Peyer's patch (tissue), 4 donors: ENCODE measurements around the gene IRAK1. TPM values are rescaled to one million over a fixed set of nuclear protein-coding genes. Genes with fewer than 3 reads are reported as not detected.

Source experiments
- DNase-seq, 3 donors: peaks; one replicate each; pipeline ENCODE4 v3.0.0-alpha.2; 2017 to 2019
- H3K27ac ChIP-seq, 4 donors: fragments of 200-600 bp; sonication (generic); one replicate each; pipeline ENCODE4 v1.5.1; 2016 to 2019
- H3K27me3 ChIP-seq, 2 donors: fragments of 200-600 bp; sonication (generic); one replicate each; pipeline ENCODE4 v1.5.1; 2019
- H3K36me3 ChIP-seq, 3 donors: fragments of 200-600 bp; sonication (generic); one replicate each; pipeline ENCODE4 v1.5.1; 2016 to 2019
- H3K4me1 ChIP-seq, 4 donors: fragments of 200-600 bp; sonication (generic); one replicate each; pipeline ENCODE4 v1.5.1; 2016 to 2019
- H3K4me3 ChIP-seq, 4 donors: fragments of 200-600 bp; sonication (generic); 1 replicate in 3 of 4; 2 replicates in 1 of 4; pipeline ENCODE4 v1.5.1; 2016 to 2019; ENCODE audit warnings: mild to moderate bottlenecking in 1 of 4
- H3K9me3 ChIP-seq, 4 donors: fragments of 200-600 bp; sonication (generic); one replicate each; pipeline ENCODE4 v1.5.1; 2016 to 2019; ENCODE audit warnings: mild to moderate bottlenecking in 1 of 4
- CTCF ChIP-seq, 6 experiments: fragments of 450-650 bp in 4 of 6; fragments of 200-600 bp in 2 of 6; sonication (generic) in 1 of 6; IDR thresholded peaks; one replicate each; pipeline ENCODE4 v1.5.1; 2017 to 2019; ENCODE audit warnings: antibody characterized with exemption in 6 of 6, mild to moderate bottlenecking in 3 of 6, moderate library complexity in 1 of 6
- POLR2A ChIP-seq, 2 donors: fragments of 450-650 bp; IDR thresholded peaks; one replicate each; pipeline ENCODE4 v1.5.1; 2017; ENCODE audit warnings: antibody characterized with exemption in 2 of 2, mild to moderate bottlenecking in 2 of 2, moderate library complexity in 2 of 2
- total RNA-seq, 4 donors: library from RNA; depleted of rRNA; stranded (reverse); fragments of >200 nt; gene quantifications; one replicate each; pipeline ENCODE4 v1.1.0, GENCODE V29; 2016

The IRAK1 gene
- total RNA-seq, result 100 to 1,000 TPM; 111 to 150 (median 122) TPM

GRCh38 chrX:154019633-154020528, at the start of gene IRAK1:
Gene IRAK1, minus strand, starts transcription at chrX:154019902. Its CDS starts 90 bp downstream, at chrX:154019812.
- peaks cover 0 to 25% (median 0%) of the 10 kb centered on the region in 3 donors for H3K36me3 ChIP-seq
- TF ChIP-seq POLR2A (IDR thresholded peaks at IDR 0.05) (peak in 1 of 2 donors; percentile 55), CTCF (IDR thresholded peaks at IDR 0.05) (peak in 1 of 6 experiments; percentile 6)
- H3K9me3 ChIP-seq, result no peaks in the 10 kb centered on the region
- H3K4me3 ChIP-seq, result peak within 1 kb of the TSS; percentile 49 to 69 (median 62)
- no peaks in the 10 kb centered on the region for H3K27me3 ChIP-seq
- DNase-seq, result peak; percentile 42 to 80 (median 75)
- H3K4me1 ChIP-seq, result no peaks in the 10 kb centered on the region
- H3K27ac ChIP-seq, result peak within 1 kb of the TSS; percentile 86 to 92 (median 88)

- H3K4me3 ChIP-seq, result no peak overlapping the region
- DNase-seq, result no peak
- H3K27me3 ChIP-seq, result no peaks in the 10 kb centered on the region
- H3K9me3 ChIP-seq, result no peaks in the 10 kb centered on the region
- no peaks in the 10 kb centered on the region for H3K4me1 ChIP-seq
- H3K27ac ChIP-seq, result no peak overlapping the region
- no peaks in the 10 kb centered on the region for H3K36me3 ChIP-seq
- TF ChIP-seq CTCF (IDR thresholded peaks at IDR 0.05), result no peak
- TF ChIP-seq POLR2A (IDR thresholded peaks at IDR 0.05), result no peak
Observed at GRCh38 chrX:154068560-154068959, 48.9 kb upstream of the IRAK1 start.

- H3K4me1 ChIP-seq, result no peaks in the 10 kb centered on the region
- H3K36me3 ChIP-seq, result no peaks in the 10 kb centered on the region
- DNase-seq, result no peak
- no peak overlapping the region for H3K27ac ChIP-seq
- no peak overlapping the region for H3K4me3 ChIP-seq
- no peak for TF ChIP-seq POLR2A (IDR thresholded peaks at IDR 0.05)
- TF ChIP-seq CTCF (IDR thresholded peaks at IDR 0.05), result no peak
- no peaks in the 10 kb centered on the region for H3K9me3 ChIP-seq
- H3K27me3 ChIP-seq, result no peaks in the 10 kb centered on the region
Observed at GRCh38 chrX:154064637-154065435, 45.1 kb upstream of the IRAK1 start.

- no peaks in the 10 kb centered on the region for H3K27me3 ChIP-seq
- H3K4me1 ChIP-seq, result peaks cover 0 to 5% (median 0%) of the 10 kb centered on the region in 4 donors
- no peak for DNase-seq
Observed at GRCh38 chrX:154063234-154063633, 43.5 kb upstream of the IRAK1 start.

More at GRCh38 chrX:154063234-154063633, 43.5 kb upstream of the IRAK1 start:
- Histone ChIP-seq H3K27ac (no peak overlapping the region), H3K4me3 (no peak overlapping the region), H3K36me3 (no peaks in the 10 kb centered on the region), H3K9me3 (no peaks in the 10 kb centered on the region)
- no peak for TF ChIP-seq CTCF (IDR thresholded peaks at IDR 0.05)
- TF ChIP-seq POLR2A (IDR thresholded peaks at IDR 0.05), result no peak
